Hippocampal formation (tissue), 2 donors: Measurements from ENCODE around the gene STAM2.

Experiments
- DNase-seq, 2 donors: peaks; one replicate each; lab custom pipeline; 2025; lab: John Stamatoyannopoulos, UW

STAM2 gene

GRCh38 chr2:152071092-152071491, 104.5 kb downstream of the STAM2 start:
- no peak for DNase-seq

GRCh38 chr2:152068226-152068625, 107.3 kb downstream of the STAM2 start:
- no peak for DNase-seq

GRCh38 chr2:152067823-152068222, 107.7 kb downstream of the STAM2 start:
- no peak for DNase-seq
